Right cardiac atrium (tissue), 5 donors: Measurements from ENCODE around the gene THEM4. TPM values are rescaled to one million over a fixed set of nuclear protein-coding genes. Genes with fewer than 3 reads are reported as not detected.
A peak's percentile ranks its signal among the peaks of the same experiment; 100 is the strongest.

Experiments used
- ATAC-seq, 2 donors: fragments of 200-7000 bp; cut with Tn5 transposase; one replicate each; pipeline versions ENCODE4 v1.8.0 to v1.9.1; 2020; ENCODE audit warnings: moderate library complexity in 2 of 2, mild to moderate bottlenecking in 1 of 2
- DNase-seq, 3 donors: peaks; one replicate each; pipeline ENCODE4 v3.0.0-alpha.2; 2020
- H3K27ac ChIP-seq: one replicate; pipeline ENCODE4 v1.5.1; 2013; ENCODE audit warnings: mild to moderate bottlenecking, low read length, control low read depth, moderate library complexity
- H3K27me3 ChIP-seq: one replicate; pipeline ENCODE4 v1.6.1; 2013; ENCODE audit not compliant: control insufficient read depth, insufficient read depth
- H3K4me1 ChIP-seq: one replicate; pipeline ENCODE4 v1.6.1; 2013; ENCODE audit warnings: low read length; ENCODE audit not compliant: control insufficient read depth, insufficient read depth
- H3K4me3 ChIP-seq: one replicate; pipeline ENCODE4 v1.5.1; 2013; ENCODE audit warnings: low read length, control low read depth
- H3K9me3 ChIP-seq: one replicate; pipeline ENCODE4 v1.6.1; 2013; ENCODE audit warnings: low read length; ENCODE audit not compliant: control insufficient read depth
- WGBS: extraction: QIAGEN DNeasy Blood & Tissue Kit; methylation state at CpG from one replicate; pipeline ENCODE4 v1.1.7; 2013; 5-methylcytosine and 5-hydroxymethylcytosine counted together
- intact Hi-C, 4 donors: fragments of 100-400 bp; cut with DNase I; formaldehyde crosslinking; loops; one replicate each; pipeline versions ENCODE4 v1.11.0 to v1.14.0; 2022 to 2023
- polyA plus RNA-seq: library from polyadenylated mRNA; stranded (reverse); fragments of 200-250 nt; gene quantifications from one replicate; pipeline ENCODE4 v1.2.3, GENCODE V29; 2013
- total RNA-seq, 4 donors: library from RNA; stranded (reverse); fragmentation: NEBNext Ultra II Directional; extraction: Animal tissue kit (Norgen Biotek cat#: 25700); gene quantifications; one replicate each; pipeline ENCODE4 v1.2.1, GENCODE V29; 2021
- donor health status: healthy with polysubstance abuse.
- donor health status: DM: no; HTN: yes; CAD: no.
- donor health status: DM: no; HTN: no; CAD: no.
- donor health status: DM: no; HTN: yes; CAD: no; lungs with severe emphysema.
- donor health status: DM: yes; HTN: yes; CAD: no.

THEM4 gene
- total and polyA plus RNA-seq, 5 donors: 18.8 to 27.2 (median 19.1) TPM

DNA sequence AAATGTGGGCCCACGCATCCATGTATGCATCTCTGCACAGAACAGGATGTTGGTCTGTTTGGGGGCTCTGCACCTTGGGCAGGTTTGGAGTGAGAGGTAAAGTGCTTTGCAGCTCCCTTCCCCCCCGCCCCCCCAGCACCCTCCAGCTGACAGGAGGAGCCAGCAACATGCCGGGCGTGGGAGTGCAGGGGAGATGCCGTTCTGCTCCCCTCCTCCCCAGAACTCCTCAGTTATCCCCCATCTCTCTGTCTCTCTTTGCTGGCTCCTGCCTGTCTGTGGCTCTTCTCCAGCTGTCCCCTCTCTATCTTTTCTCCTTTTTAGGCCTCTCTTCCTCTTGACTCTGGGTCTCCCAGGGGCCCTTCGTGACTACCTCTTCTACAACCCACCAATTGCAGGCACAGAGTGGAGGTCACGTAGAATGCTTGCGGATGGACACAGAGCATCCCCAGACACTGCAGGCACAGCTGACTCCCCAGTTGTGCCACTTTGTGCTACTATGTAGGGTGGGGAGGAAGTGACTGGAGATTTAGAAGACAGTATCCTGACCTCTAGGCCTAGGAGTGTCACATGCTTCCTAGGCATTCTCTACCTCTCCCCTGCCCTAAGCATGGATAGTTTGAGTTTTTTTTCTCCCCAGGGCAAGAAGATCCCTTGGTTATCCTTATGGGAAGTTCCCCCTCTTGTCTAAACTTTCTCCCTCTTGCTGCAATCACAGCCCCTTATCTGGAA, 76.0 kb downstream of the THEM4 start:
- intact Hi-C loops: loop anchor here in 2 of 4 donors (10.0 kb wide), 1 partner anchor 239 kb away; no protein-coding TSS in a partner anchor
- no peaks in the 10 kb centered on the region for H3K9me3 ChIP-seq
- WGBS: 75% methylated on average over 8 of the region's 8 CpGs
- no peak overlapping the region for H3K27ac ChIP-seq
- H3K4me1 ChIP-seq: peaks cover 3% of the 10 kb centered on the region
- H3K4me3 ChIP-seq: no peak overlapping the region
- DNase-seq (no peak), ATAC-seq (no peak)
- H3K27me3 ChIP-seq: no peaks in the 10 kb centered on the region

DNA sequence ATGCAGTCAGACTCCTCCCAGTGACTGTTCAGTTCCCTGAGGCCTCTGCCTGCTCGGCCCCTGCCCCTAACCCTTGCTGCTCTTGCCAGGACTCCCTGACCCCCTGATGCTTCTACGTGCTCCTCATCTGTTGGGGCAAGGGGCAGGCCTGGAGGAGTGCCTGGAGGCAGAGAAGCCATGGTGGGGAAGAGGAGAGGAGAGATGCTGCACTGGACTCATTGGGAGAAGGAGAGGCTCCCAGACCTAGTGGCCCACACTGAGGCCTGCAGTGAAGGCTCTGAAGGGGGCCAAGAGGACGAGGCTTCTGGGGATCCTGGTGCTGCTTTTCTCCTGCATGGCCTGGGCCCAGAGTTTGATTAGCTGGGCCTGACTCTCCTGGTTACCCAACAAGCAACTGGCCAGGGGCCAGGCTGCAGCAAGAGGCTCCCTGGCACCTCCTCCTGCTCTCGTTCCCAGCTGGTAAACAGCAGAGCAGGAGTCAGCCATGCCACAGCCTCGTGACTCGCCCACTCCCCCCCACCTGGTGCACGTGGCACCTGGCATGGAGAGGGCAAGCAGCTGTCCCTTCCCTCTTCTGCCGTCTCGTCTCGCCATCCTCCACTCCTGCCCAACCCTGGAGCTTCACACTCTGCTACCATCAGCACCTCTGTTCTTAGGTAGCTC, 76.9 kb downstream of the THEM4 start:
- Histone ChIP-seq H3K27ac (no peak overlapping the region), H3K27me3 (no peaks in the 10 kb centered on the region), H3K9me3 (no peaks in the 10 kb centered on the region), H3K4me3 (no peak overlapping the region), H3K4me1 (peaks cover 3% of the 10 kb centered on the region)
- DNase-seq: peak; percentile 79 to 90 (median 88)
- WGBS: 53% methylated on average over 10 of the region's 10 CpGs
- intact Hi-C loops: loop anchor here in 2 of 4 donors (10.0 kb wide), 1 partner anchor 238 kb away; no protein-coding TSS in a partner anchor
- peak; percentile 61 to 62 for ATAC-seq

DNA sequence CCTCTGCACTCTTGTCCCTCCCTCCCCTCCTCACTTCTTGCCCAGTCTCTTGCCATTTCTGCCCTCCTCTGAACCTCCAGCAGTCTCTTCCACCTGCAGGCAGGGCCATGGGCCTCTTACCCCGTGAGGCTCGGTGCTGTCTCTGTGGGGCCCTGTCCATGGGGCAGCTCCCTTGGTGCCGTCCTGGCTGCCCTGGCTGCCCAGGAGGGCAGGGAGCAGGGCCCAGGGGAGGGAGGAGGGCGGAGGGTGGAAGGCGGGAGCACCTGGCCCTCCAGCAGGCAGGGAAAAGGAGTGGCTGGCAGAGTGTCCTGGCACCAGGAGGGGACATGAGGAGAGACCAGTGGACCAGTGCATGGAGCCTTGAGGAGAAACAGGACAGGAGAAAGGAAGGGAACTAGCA, 77.7 kb downstream of the THEM4 start, which contains the start of gene RORC:
Gene RORC, minus strand, starts transcription at position 198 of the 400 bp plus-strand sequence. Its CDS starts 38 bp downstream, at position 160.
- no peaks in the 10 kb centered on the region for H3K9me3 ChIP-seq
- H3K4me3 ChIP-seq: no peak within 1 kb of the TSS
- DNase-seq (peak in 1 of 3 donors; percentile 73), ATAC-seq (peak; percentile 17 to 67)
- no peaks in the 10 kb centered on the region for H3K27me3 ChIP-seq
- no peak within 1 kb of the TSS for H3K27ac ChIP-seq
- intact Hi-C loops: loop anchor here in 2 of 4 donors (10.0 kb wide), 1 partner anchor 237 kb away; no protein-coding TSS in a partner anchor
- peaks cover 3% of the 10 kb centered on the region for H3K4me1 ChIP-seq
- WGBS: 69% methylated on average over 5 of the region's 5 CpGs

- no peak for ATAC-seq
- H3K9me3 ChIP-seq: no peaks in the 10 kb centered on the region
- intact Hi-C loops: loop anchor here in 2 of 4 donors (10.0 kb wide), 1 partner anchor 236 kb away; no protein-coding TSS in a partner anchor
- no peak overlapping the region for H3K27ac ChIP-seq
- DNase-seq: no peak
- peaks cover 3% of the 10 kb centered on the region for H3K4me1 ChIP-seq
- H3K4me3 ChIP-seq: no peak overlapping the region
- H3K27me3 ChIP-seq: no peaks in the 10 kb centered on the region
- 80% methylated on average over 4 of the region's 4 CpGs for WGBS
Observed at GRCh38 chr1:151831256-151831591, 78.1 kb downstream of the THEM4 start.

DNA sequence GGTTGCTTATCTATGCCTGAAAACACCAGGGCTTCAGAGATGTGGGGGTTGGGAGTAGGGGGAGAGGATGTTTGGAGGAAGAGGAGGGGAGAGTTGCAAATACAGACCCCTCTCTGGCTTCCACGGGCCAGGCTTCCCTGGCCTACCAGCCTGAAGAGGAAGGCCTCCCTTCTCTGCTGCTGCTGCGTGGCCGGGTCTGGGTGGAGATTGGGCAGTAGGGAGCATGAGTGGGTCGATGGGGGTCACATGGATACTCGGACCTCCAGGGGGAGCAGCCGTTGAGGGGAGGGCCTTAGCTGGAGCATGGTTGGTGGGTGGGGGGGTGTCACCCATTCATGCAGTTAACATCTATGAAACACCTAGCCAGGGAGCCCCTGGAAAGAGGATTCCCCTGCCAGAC, 79.3 kb downstream of the THEM4 start:
- H3K9me3 ChIP-seq: no peaks in the 10 kb centered on the region
- peaks cover 3% of the 10 kb centered on the region for H3K4me1 ChIP-seq
- WGBS: 47% methylated on average over 6 of the region's 6 CpGs
- no peak overlapping the region for H3K4me3 ChIP-seq
- intact Hi-C loops: loop anchor here in 2 of 4 donors (10.0 kb wide), 1 partner anchor 235 kb away; no protein-coding TSS in a partner anchor
- H3K27ac ChIP-seq: no peak overlapping the region
- DNase-seq (no peak), ATAC-seq (no peak)
- H3K27me3 ChIP-seq: no peaks in the 10 kb centered on the region

GRCh38 chr1:151829352-151830046, 79.8 kb downstream of the THEM4 start:
- H3K4me3 ChIP-seq: no peak overlapping the region
- intact Hi-C loops: loop anchor here in 2 of 4 donors (10.0 kb wide), 1 partner anchor 235 kb away; no protein-coding TSS in a partner anchor

DNA sequence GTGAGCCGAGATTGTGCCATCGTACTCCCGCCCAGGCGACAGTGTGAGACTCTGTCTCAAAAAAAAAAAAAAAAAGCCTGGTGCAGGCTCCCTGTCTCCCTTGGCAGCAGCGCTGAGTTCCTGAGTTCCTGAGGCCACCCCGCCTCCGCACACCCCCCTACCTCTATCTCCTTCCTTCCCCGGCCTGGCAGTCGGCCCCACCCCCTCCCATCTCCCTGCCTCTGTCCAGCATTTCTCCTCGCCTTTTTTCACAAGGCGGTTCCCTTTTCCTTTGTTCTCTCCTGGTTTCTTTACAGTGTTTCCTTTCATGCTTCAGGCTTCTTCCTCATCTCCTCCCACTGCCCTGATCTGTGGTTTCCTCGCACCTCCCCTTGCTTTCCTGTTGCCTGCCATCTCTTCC, 80.4 kb downstream of the THEM4 start:
- Histone ChIP-seq H3K27ac (no peak overlapping the region), H3K9me3 (no peaks in the 10 kb centered on the region), H3K4me1 (peaks cover 3% of the 10 kb centered on the region), H3K4me3 (no peak overlapping the region), H3K27me3 (no peaks in the 10 kb centered on the region)
- DNase-seq (peak; percentile 55 to 85 (median 83)), ATAC-seq (peak; percentile 39 to 67)
- intact Hi-C loops: no loop called here
- 6% methylated on average over 12 of the region's 12 CpGs for WGBS

More at GRCh38 chr1:151829352-151830046, 79.8 kb downstream of the THEM4 start:
- WGBS: 42% methylated on average over 4 of the region's 4 CpGs
- Histone ChIP-seq H3K27me3 (no peaks in the 10 kb centered on the region), H3K27ac (no peak overlapping the region), H3K9me3 (no peaks in the 10 kb centered on the region), H3K4me1 (peaks cover 3% of the 10 kb centered on the region)
- DNase-seq: peak in 1 of 3 donors; percentile 37
- ATAC-seq: no peak

DNA sequence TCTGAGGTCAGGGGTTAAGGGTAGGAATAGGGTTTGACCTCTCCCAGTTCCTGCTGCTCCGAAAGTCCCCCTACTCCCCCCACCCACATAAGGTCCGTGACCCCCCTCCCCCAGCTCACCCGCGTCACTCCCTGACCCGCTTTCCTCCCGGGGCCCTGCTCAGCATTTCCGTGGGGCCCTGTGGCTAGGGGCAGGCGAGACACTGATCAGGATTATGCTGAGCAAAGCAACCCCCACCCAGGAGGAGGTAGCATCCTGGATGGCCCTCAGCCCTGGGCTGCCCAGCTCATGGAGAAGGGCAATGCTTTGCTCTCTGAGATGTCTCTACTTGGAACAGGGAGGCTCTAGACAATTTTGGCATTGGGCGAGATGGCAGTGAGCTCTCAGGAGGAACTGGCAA, 81.5 kb downstream of the THEM4 start:
- no peaks in the 10 kb centered on the region for H3K27me3 ChIP-seq
- H3K9me3 ChIP-seq: no peaks in the 10 kb centered on the region
- ATAC-seq: no peak
- H3K27ac ChIP-seq: no peak overlapping the region
- DNase-seq: peak in 1 of 3 donors; percentile 19
- intact Hi-C loops: no loop called here
- no peak overlapping the region for H3K4me3 ChIP-seq
- WGBS: 59% methylated on average over 9 of the region's 9 CpGs
- peaks cover 3% of the 10 kb centered on the region for H3K4me1 ChIP-seq

DNA sequence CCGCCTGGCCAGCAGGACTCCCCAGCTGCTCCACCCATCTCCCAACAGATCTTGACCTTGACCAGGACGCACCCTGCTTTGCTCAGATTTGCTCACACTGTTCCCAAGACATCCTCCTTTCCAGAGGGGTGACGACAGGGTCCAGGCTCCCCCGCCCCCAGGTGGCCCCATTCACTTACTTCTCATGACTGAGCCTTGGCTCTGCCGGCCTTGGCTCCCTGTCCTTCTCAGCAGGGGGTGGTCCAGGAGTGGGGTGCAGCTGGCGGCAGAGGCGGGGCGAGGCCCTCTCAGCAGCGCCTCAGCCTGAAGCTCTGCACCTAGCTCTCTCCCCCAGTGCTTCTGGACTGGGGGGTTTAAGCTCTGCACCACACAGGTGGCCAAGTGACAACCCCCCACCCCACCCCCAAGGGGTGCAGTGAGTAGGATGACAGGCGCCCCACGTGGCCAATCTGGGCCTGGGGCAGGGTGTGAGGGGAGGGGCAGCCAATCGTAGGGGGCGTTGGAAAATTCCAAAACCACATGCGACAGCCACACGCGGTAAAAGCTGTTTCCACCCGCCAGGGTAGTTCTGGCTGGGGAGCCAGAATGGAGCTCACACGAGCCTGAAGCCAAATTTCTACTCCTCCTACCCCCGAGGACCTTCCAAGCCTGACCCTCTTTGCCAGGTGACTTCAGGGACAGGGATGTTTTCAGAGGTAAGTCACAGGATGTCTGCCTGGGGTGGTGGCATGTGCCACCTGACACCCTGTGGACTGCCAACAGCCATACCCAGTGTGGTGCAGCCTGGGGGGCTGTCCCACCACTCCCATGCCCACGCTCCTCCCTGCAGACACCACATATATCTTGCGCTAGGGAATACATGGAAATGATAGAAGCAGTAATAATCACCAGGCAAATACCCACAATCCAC, 83.3 kb downstream of the THEM4 start:
- H3K9me3 ChIP-seq: no peaks in the 10 kb centered on the region
- H3K27ac ChIP-seq: no peak overlapping the region
- H3K4me1 ChIP-seq: peaks cover 3% of the 10 kb centered on the region
- ATAC-seq (no peak), DNase-seq (peak in 1 of 3 donors; percentile 67)
- WGBS: 54% methylated on average over 21 of the region's 21 CpGs
- H3K27me3 ChIP-seq: no peaks in the 10 kb centered on the region
- intact Hi-C loops: no loop called here
- no peak overlapping the region for H3K4me3 ChIP-seq

GRCh38 chr1:151825204-151825603, 84.1 kb downstream of the THEM4 start:
- ATAC-seq: no peak
- peaks cover 3% of the 10 kb centered on the region for H3K4me1 ChIP-seq
- H3K27me3 ChIP-seq: no peaks in the 10 kb centered on the region
- WGBS: 76% methylated on average over 9 of the region's 9 CpGs
- intact Hi-C loops: no loop called here
- no peak overlapping the region for H3K27ac ChIP-seq
- DNase-seq: peak in 1 of 3 donors; percentile 32
- H3K9me3 ChIP-seq: no peaks in the 10 kb centered on the region
- H3K4me3 ChIP-seq: no peak overlapping the region
